ENCODE measurements around the gene WDR27.

The WDR27 gene

GRCh38 chr6:169671563-169671962, 30.3 kb downstream of the WDR27 start:
- ATAC-seq = no peak
- TF ChIP-seq ZNF8 (CRISPR knock-in tag; IDR thresholded peaks at IDR 0.05) (no peak), ISL1 (CRISPR knock-in tag; IDR thresholded peaks at IDR 0.05) (no peak), POU6F1 (CRISPR knock-in tag; IDR thresholded peaks at IDR 0.05; ENCODE audit: borderline replicate concordance, low read depth) (no peak), SNAI2 (CRISPR knock-in tag; IDR thresholded peaks at IDR 0.05) (no peak), PATZ1 (CRISPR knock-in tag; IDR thresholded peaks at IDR 0.05; ENCODE audit: borderline replicate concordance) (no peak), ARNTL (CRISPR knock-in tag; IDR thresholded peaks at IDR 0.05; ENCODE audit: borderline replicate concordance, low read depth) (no peak), TSHZ2 (CRISPR knock-in tag; IDR thresholded peaks at IDR 0.05) (no peak), TOX (CRISPR knock-in tag; IDR thresholded peaks at IDR 0.05; ENCODE audit: borderline replicate concordance) (no peak), ZNF565 (CRISPR knock-in tag; conservative IDR thresholded peaks at IDR 0.05; ENCODE audit: low read depth) (no peak), OSR1 (CRISPR knock-in tag; IDR thresholded peaks at IDR 0.05) (no peak), PPARA (CRISPR knock-in tag; IDR thresholded peaks at IDR 0.05; ENCODE audit: borderline replicate concordance) (no peak), ZFP3 (CRISPR knock-in tag; IDR thresholded peaks at IDR 0.05) (no peak), ESRRG (CRISPR knock-in tag; IDR thresholded peaks at IDR 0.05) (no peak), BACH2 (CRISPR knock-in tag; IDR thresholded peaks at IDR 0.05; ENCODE audit: borderline replicate concordance) (no peak)

GRCh38 chr6:169669889-169670288, 31.9 kb downstream of the WDR27 start:
- TF ChIP-seq CSDC2 (CRISPR knock-in tag; IDR thresholded peaks at IDR 0.05) (no peak), ZFP30 (CRISPR knock-in tag; IDR thresholded peaks at IDR 0.05) (no peak), CREB5 (CRISPR knock-in tag; IDR thresholded peaks at IDR 0.05; ENCODE audit: low read depth) (no peak), PATZ1 (CRISPR knock-in tag; IDR thresholded peaks at IDR 0.05; ENCODE audit: borderline replicate concordance) (no peak), ESRRG (CRISPR knock-in tag; IDR thresholded peaks at IDR 0.05) (no peak), TSHZ2 (CRISPR knock-in tag; IDR thresholded peaks at IDR 0.05) (no peak), SNAI2 (CRISPR knock-in tag; IDR thresholded peaks at IDR 0.05) (no peak), ZNF565 (CRISPR knock-in tag; conservative IDR thresholded peaks at IDR 0.05; ENCODE audit: low read depth) (no peak), CSRNP3 (CRISPR knock-in tag; IDR thresholded peaks at IDR 0.05) (no peak), ZNF70 (CRISPR knock-in tag; IDR thresholded peaks at IDR 0.05) (no peak)
- no peak for ATAC-seq
